ENCODE measurements around the gene COMMD6. TPM values are rescaled to one million over a fixed set of nuclear protein-coding genes. Genes with fewer than 3 reads are reported as not detected.
A peak's percentile ranks its signal among the peaks of the same experiment; 100 is the strongest.

The COMMD6 gene
- total RNA-seq, 1 donor: 59.2 TPM

DNA sequence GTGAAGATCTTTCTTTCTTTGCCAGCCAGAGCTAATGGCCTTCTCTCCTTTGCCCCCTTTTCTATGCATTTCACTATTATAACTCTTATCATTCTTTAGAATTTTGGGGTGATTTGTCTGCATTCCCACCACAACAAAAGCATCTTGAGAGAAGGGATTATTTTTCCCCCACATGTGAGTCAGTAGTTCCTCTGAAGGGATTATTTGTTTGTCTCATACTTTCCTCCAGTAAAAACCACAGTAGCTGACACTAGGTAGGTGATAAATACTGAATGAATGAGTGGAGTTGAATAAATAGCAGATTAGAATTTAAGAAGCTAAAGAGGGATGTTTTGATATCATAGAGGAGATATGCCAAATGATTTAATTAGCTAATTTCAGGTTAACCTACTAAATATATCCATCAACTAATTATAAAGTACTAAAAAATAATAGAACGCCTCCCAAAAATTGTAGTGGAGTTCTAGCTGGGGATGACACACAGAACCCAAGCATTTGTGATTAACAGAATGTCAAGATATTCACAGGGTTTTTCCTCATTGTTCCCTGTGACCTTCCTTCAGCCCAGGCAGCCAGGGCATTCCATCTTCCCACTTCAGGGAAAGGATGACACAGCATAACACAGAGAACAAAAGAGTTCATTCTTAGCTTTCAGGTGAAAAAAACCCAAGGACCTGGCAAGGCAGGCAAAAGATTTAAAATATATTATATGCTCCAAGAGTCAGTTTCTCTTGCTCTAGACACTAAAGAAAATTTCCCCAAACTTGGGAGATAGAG is 52.2 kb downstream of the COMMD6 start:
- DNase-seq (ENCODE audit: low read depth): peak; percentile 43
- H3K4me3 ChIP-seq (ENCODE audit: low read depth, low read length): no peak overlapping the region
- no peak for TF ChIP-seq CTCF (IDR thresholded peaks at IDR 0.05; ENCODE audit: insufficient read depth, low read length)

- no peak for DNase-seq (ENCODE audit: low read depth)
- TF ChIP-seq CTCF (IDR thresholded peaks at IDR 0.05; ENCODE audit: insufficient read depth, low read length): no peak
- H3K4me3 ChIP-seq (ENCODE audit: low read depth, low read length): peak overlapping the region; percentile 78
Measured at GRCh38 chr13:75482820-75483079, 54.9 kb downstream of the COMMD6 start.

GRCh38 chr13:75482070-75482819 is 55.4 kb downstream of the COMMD6 start, which contains the start of gene TBC1D4:
Gene TBC1D4, minus strand, starts transcription at chr13:75482169. Its CDS starts 402 bp downstream, at chr13:75481767.
- DNase-seq (ENCODE audit: low read depth): peak; percentile 86
- peak within 1 kb of the TSS; percentile 78 for H3K4me3 ChIP-seq (ENCODE audit: low read depth, low read length)
- TF ChIP-seq CTCF (IDR thresholded peaks at IDR 0.05; ENCODE audit: insufficient read depth, low read length): peak; percentile 86

GRCh38 chr13:75481176-75482069 is 56.2 kb downstream of the COMMD6 start:
- peak; percentile 17 for DNase-seq (ENCODE audit: low read depth)
- H3K4me3 ChIP-seq (ENCODE audit: low read depth, low read length): peak overlapping the region; percentile 78
- no peak for TF ChIP-seq CTCF (IDR thresholded peaks at IDR 0.05; ENCODE audit: insufficient read depth, low read length)

GRCh38 chr13:75480671-75481175 is 56.9 kb downstream of the COMMD6 start:
- TF ChIP-seq CTCF (IDR thresholded peaks at IDR 0.05; ENCODE audit: insufficient read depth, low read length): no peak
- peak overlapping the region; percentile 78 for H3K4me3 ChIP-seq (ENCODE audit: low read depth, low read length)
- peak; percentile 56 for DNase-seq (ENCODE audit: low read depth)

- TF ChIP-seq CTCF (IDR thresholded peaks at IDR 0.05; ENCODE audit: insufficient read depth, low read length): no peak
- DNase-seq (ENCODE audit: low read depth): no peak
- H3K4me3 ChIP-seq (ENCODE audit: low read depth, low read length): no peak overlapping the region
Measured at GRCh38 chr13:75479102-75479740, 58.4 kb downstream of the COMMD6 start.

Measured in fibroblast of the aortic adventitia (primary cell).